Panc1 (cell line): Measurements from ENCODE around the gene UFD1. TPM values are rescaled to one million over a fixed set of nuclear protein-coding genes. Genes with fewer than 3 reads are reported as not detected.

Source experiments
- ATAC-seq: fragments of 200-7000 bp; cut with Tn5 transposase; 2 replicates; pipeline ENCODE4 v1.9.1; 2020; ENCODE audit warnings: mild to moderate bottlenecking, moderate library complexity
- BruUV-seq: library from RNA; stranded (reverse); fragments of 400-500 nt; replicated peaks from 2 replicates; lab custom pipeline; 2021; lab: Mats Ljungman, UMichigan
- CTCF ChIA-PET: fragments of 300-600 bp; sonication (Branson Sonifier 250); formaldehyde crosslinking; loops from one replicate; lab custom pipeline; 2022; ENCODE audit warnings: antibody characterized with exemption; lab: Charles Lee
- POLR2A ChIA-PET: fragments of 300-600 bp; sonication (Branson Sonifier 250); formaldehyde crosslinking; loops from one replicate; lab custom pipeline; 2022; ENCODE audit warnings: antibody characterized with exemption; lab: Charles Lee
- DNase-seq: peaks from one replicate; pipeline ENCODE4 v3.0.0-alpha.2; 2010; ENCODE audit warnings: low read depth, low spot score
- H3K27ac ChIP-seq: 2 replicates; pipeline ENCODE4 v1.5.1; 2011; ENCODE audit warnings: mild to moderate bottlenecking, low read length, inconsistent platforms
- H3K27me3 ChIP-seq: fragments of 200-500 bp; sonication (Bioruptor generic); 2 replicates; pipeline ENCODE4 v1.6.0; 2014; ENCODE audit warnings: low read length, inconsistent platforms; ENCODE audit not compliant: control insufficient read depth, insufficient read depth
- H3K36me3 ChIP-seq: fragments of 200-500 bp; sonication (Bioruptor generic); 2 replicates; pipeline ENCODE4 v1.5.1; 2014; ENCODE audit warnings: inconsistent platforms, mild to moderate bottlenecking, low read length, moderate library complexity; ENCODE audit not compliant: control insufficient read depth, insufficient read depth
- H3K4me1 ChIP-seq: 2 replicates; pipeline ENCODE4 v1.5.1; 2011; ENCODE audit warnings: inconsistent platforms, mild to moderate bottlenecking, low read length, moderate library complexity; ENCODE audit not compliant: control insufficient read depth, insufficient read depth
- H3K4me3 ChIP-seq, 2 experiments: 2 replicates each; pipeline ENCODE4 v1.5.1; 2011 to 2012; ENCODE audit warnings: low read depth in 2 of 2, low read length in 2 of 2, mild to moderate bottlenecking in 2 of 2, inconsistent platforms in 1 of 2, moderate library complexity in 1 of 2
- H3K9me3 ChIP-seq: fragments of 200-500 bp; sonication (Bioruptor generic); 2 replicates; pipeline ENCODE4 v1.5.1; 2014; ENCODE audit warnings: low read depth, mild to moderate bottlenecking, inconsistent platforms, low read length, moderate library complexity; ENCODE audit not compliant: control insufficient read depth, insufficient read depth
- CTCF ChIP-seq: fragments of 450-650 bp; IDR thresholded peaks from 2 replicates; pipeline ENCODE4 v1.5.1; 2017; ENCODE audit warnings: mild to moderate bottlenecking
- POLR2AphosphoS5 ChIP-seq: IDR thresholded peaks from 2 replicates; pipeline ENCODE4 v1.6.1; 2012; ENCODE audit warnings: mild to moderate bottlenecking, low read depth, low read length, moderate library complexity
- SIN3A ChIP-seq: IDR thresholded peaks from 2 replicates; pipeline ENCODE4 v1.6.1; 2012; ENCODE audit warnings: low read depth, mild to moderate bottlenecking, low read length, moderate library complexity, borderline replicate concordance; ENCODE audit not compliant: insufficient read depth
- TCF7L2 ChIP-seq: IDR thresholded peaks from 2 replicates; pipeline ENCODE4 v1.6.1; 2011; ENCODE audit warnings: mild to moderate bottlenecking, low read depth, low read length, inconsistent platforms
- in situ Hi-C: cut with HindIII; loops from 2 replicates; pipeline ENCODE4 v1.10.0; 2016; ENCODE audit warnings: low sequenced_read_pairs, low pct_unique_long_range_greater_than_20kb
- intact Hi-C: fragments of 100-400 bp; cut with micrococcal nuclease; formaldehyde crosslinking; loops from one replicate; pipeline ENCODE4 v1.10.0; 2022; ENCODE audit not compliant: unreplicated experiment
- total RNA-seq: library from RNA; stranded (reverse); gene quantifications from one replicate; pipeline ENCODE4 v1.2.1, GENCODE V29; 2021; ENCODE audit not compliant: unreplicated experiment
- TF ChIP-seq, protein P1 (sequence below), 2 experiments: IDR thresholded peaks; 2 replicates each; pipeline ENCODE4 v1.6.1; 2011 to 2012; ENCODE audit warnings: low read depth in 2 of 2, control low read depth in 1 of 2, low read length in 1 of 2, mild to moderate bottlenecking in 1 of 2, moderate library complexity in 1 of 2; ENCODE audit not compliant: insufficient read depth in 1 of 2

The UFD1 gene
- total RNA-seq, 1 experiment from 2014 or later, result 82.8 TPM

DNA sequence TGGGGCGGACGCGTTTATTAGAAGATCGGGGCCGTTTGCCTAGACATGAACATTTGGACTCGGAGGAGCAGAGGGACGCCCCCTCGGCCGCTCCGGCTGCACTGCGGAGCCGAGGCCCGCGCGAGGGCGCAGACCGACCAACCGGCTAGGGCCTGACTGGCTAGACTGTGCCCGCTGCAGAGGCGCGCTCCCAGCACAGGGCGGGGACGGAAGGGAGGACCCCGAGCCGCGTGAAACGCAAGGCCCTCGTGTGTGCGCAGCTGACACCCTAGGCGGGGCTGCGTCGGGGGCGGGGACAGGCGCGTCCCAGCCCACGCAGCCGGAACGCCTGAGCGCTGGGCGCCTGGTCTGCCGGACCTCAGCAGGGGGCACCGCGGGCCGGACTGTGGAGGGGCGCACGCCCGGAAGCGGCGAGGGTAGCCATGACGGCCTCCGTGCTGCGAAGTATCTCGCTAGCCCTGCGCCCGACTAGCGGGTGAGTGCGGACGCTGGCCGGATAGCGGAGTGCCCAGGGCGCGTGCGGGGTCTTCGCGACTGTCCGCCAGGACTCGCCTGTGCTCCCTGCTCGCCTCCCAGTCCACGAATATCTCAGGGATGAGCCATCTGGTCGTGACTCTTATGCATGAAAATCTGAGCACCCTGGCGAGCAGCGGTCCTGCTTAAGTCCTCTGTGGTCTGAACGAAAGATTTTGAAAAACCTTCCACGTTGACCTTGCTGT is 46.7 kb downstream of the UFD1 start, which contains the start of gene MRPL40:
Gene MRPL40, plus strand, starts transcription at position 413 of the 719 bp plus-strand sequence. Its CDS starts 10 bp downstream, at position 423.
- no TSS peak for BruUV-seq
- ATAC-seq (peak; percentile 97), DNase-seq (peak; percentile 39)
- no peaks in the 10 kb centered on the region for H3K27me3 ChIP-seq
- intact Hi-C loops, result no loop called here
- ChIA-PET CTCF (interaction anchor here (0.6 kb wide), 1 partner anchor 436 kb away, joined by 5 read pairs; no protein-coding TSS in a partner anchor), POLR2A (no interaction called here)
- in situ Hi-C loops, result no loop called here
- TF ChIP-seq TCF7L2 (no peak), CTCF (no peak), POLR2AphosphoS5 (peak; percentile 85), SIN3A (peak; percentile 92; the same call in 1 of the 2 replicates)
- TF ChIP-seq, protein P1, sequence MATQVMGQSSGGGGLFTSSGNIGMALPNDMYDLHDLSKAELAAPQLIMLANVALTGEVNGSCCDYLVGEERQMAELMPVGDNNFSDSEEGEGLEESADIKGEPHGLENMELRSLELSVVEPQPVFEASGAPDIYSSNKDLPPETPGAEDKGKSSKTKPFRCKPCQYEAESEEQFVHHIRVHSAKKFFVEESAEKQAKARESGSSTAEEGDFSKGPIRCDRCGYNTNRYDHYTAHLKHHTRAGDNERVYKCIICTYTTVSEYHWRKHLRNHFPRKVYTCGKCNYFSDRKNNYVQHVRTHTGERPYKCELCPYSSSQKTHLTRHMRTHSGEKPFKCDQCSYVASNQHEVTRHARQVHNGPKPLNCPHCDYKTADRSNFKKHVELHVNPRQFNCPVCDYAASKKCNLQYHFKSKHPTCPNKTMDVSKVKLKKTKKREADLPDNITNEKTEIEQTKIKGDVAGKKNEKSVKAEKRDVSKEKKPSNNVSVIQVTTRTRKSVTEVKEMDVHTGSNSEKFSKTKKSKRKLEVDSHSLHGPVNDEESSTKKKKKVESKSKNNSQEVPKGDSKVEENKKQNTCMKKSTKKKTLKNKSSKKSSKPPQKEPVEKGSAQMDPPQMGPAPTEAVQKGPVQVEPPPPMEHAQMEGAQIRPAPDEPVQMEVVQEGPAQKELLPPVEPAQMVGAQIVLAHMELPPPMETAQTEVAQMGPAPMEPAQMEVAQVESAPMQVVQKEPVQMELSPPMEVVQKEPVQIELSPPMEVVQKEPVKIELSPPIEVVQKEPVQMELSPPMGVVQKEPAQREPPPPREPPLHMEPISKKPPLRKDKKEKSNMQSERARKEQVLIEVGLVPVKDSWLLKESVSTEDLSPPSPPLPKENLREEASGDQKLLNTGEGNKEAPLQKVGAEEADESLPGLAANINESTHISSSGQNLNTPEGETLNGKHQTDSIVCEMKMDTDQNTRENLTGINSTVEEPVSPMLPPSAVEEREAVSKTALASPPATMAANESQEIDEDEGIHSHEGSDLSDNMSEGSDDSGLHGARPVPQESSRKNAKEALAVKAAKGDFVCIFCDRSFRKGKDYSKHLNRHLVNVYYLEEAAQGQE (IDR thresholded peaks at IDR 0.05; ENCODE audit: insufficient read depth in 1 of 2, low read depth in 2 of 2, low read length in 1 of 2), result peak in 1 of 2 experiments; percentile 32; a peak in 1 of 4 replicates
- peak within 1 kb of the TSS; percentile 81 to 87 for H3K4me3 ChIP-seq
- peaks cover 4% of the 10 kb centered on the region; the same call in 1 of the 2 replicates for H3K36me3 ChIP-seq
- peaks cover 6% of the 10 kb centered on the region; the same call in 1 of the 2 replicates for H3K4me1 ChIP-seq
- no peaks in the 10 kb centered on the region for H3K9me3 ChIP-seq
- H3K27ac ChIP-seq, result peak within 1 kb of the TSS; percentile 91

DNA sequence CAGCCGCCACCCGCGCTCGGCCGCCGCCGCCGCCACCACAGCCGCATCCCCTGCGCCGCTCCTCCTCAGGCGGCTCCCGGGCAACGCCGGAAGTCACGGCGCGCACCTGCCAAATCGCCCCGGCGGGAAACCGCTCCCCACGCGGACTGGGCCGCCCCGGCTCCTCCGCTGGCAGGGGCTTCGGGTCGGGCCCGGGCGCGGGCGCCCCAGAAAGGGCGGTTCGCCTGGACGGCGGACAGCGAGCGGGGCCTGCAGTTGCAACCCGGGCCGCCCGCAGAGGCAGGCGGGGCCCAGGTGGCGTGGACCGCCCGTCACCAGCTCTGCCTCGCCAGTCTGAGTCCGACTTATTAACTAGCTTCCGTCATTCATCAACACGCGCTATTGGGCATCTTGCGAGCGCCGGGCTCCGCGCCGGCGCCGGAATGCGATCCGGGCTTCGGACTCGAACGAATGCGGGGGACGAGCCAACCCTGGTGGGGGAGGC is 47.3 kb downstream of the UFD1 start, which contains the start of gene HIRA:
Gene HIRA, minus strand, starts transcription at position 85 of the 484 bp plus-strand sequence. CDS start 257 bp downstream, outside the sequence.
- POLR2A ChIA-PET, result no interaction called here
- CTCF ChIA-PET, result interaction anchor here (0.6 kb wide), 1 partner anchor 435 kb away, joined by 5 read pairs; no protein-coding TSS in a partner anchor
- TF ChIP-seq CTCF (no peak), POLR2AphosphoS5 (no peak)
- TF ChIP-seq, protein P1 (IDR thresholded peaks at IDR 0.05; ENCODE audit: insufficient read depth in 1 of 2, low read depth in 2 of 2, low read length in 1 of 2), result no peak
- Histone ChIP-seq H3K36me3 (peaks cover 4% of the 10 kb centered on the region; the same call in 1 of the 2 replicates), H3K4me1 (peaks cover 6% of the 10 kb centered on the region; the same call in 1 of the 2 replicates), H3K9me3 (no peaks in the 10 kb centered on the region), H3K27me3 (no peaks in the 10 kb centered on the region), H3K27ac (peak within 1 kb of the TSS; percentile 91), H3K4me3 (peak within 1 kb of the TSS; percentile 81 to 88)
- intact Hi-C loops (no loop called here), in situ Hi-C loops (no loop called here)
- BruUV-seq, result no TSS peak
- ATAC-seq, result peak; percentile 77
- no peak for DNase-seq
